Measurements from ENCODE around the gene KRT33A.
"Not testable (repeated sequence)": the region's sequence is repeated elsewhere in the genome, so short reads cannot be mapped to it uniquely, and the experiment has no call there.

KRT33A gene

GRCh38 chr17:41350381-41350878, at the start of gene KRT33A:
Gene KRT33A, minus strand, starts transcription at chr17:41350828. Its CDS starts 61 bp downstream, at chr17:41350767.
- not testable (repeated sequence) for DNase-seq (ENCODE audit: low read depth, low spot score); H3K9me3 ChIP-seq (ENCODE audit: low read depth, low read length); H3K27ac ChIP-seq; H3K4me3 ChIP-seq; H3K9ac ChIP-seq (ENCODE audit: insufficient read length); H3K36me3 ChIP-seq (ENCODE audit: insufficient read depth, low read length)

- TF ChIP-seq EZH2 (IDR thresholded peaks at IDR 0.05) (no peak), POLR2AphosphoS5 (IDR thresholded peaks at IDR 0.05; ENCODE audit: borderline replicate concordance, low read depth, low read length) (no peak), FOXP2 (optimal IDR thresholded peaks at IDR 0.05; ENCODE audit: control extremely low read depth, extremely low read length, insufficient read depth) (no peak)
Observed at GRCh38 chr17:41396996-41397660, 46.5 kb upstream of the KRT33A start, which contains the start of gene KRT31. Gene KRT31, minus strand, starts transcription at chr17:41397608. Its CDS starts 69 bp downstream, at chr17:41397539.

GRCh38 chr17:41396340-41396739, 45.7 kb upstream of the KRT33A start:
- TF ChIP-seq EZH2 (IDR thresholded peaks at IDR 0.05): no peak
- no peak for TF ChIP-seq FOXP2 (optimal IDR thresholded peaks at IDR 0.05; ENCODE audit: control extremely low read depth, extremely low read length, insufficient read depth)
- TF ChIP-seq POLR2AphosphoS5 (IDR thresholded peaks at IDR 0.05; ENCODE audit: borderline replicate concordance, low read depth, low read length): no peak
- no peak for DNase-seq (ENCODE audit: low read depth, low spot score)
- H3K4me3 ChIP-seq: no peak overlapping the region
- H3K36me3 ChIP-seq (ENCODE audit: insufficient read depth, low read length): no peaks in the 10 kb centered on the region
- H3K27ac ChIP-seq: no peak overlapping the region
- no peak overlapping the region for H3K9ac ChIP-seq (ENCODE audit: insufficient read length)
- H3K9me3 ChIP-seq (ENCODE audit: low read depth, low read length): no peaks in the 10 kb centered on the region

More at GRCh38 chr17:41396996-41397660, 46.5 kb upstream of the KRT33A start, which contains the start of gene KRT31:
- no peak within 1 kb of the TSS for H3K4me3 ChIP-seq
- H3K27ac ChIP-seq: no peak within 1 kb of the TSS
- no peak for DNase-seq (ENCODE audit: low read depth, low spot score)
- no peaks in the 10 kb centered on the region for H3K9me3 ChIP-seq (ENCODE audit: low read depth, low read length)
- H3K9ac ChIP-seq (ENCODE audit: insufficient read length): no peak within 1 kb of the TSS
- no peaks in the 10 kb centered on the region for H3K36me3 ChIP-seq (ENCODE audit: insufficient read depth, low read length)

GRCh38 chr17:41395611-41396010, 45.0 kb upstream of the KRT33A start:
- H3K4me3 ChIP-seq: no peak overlapping the region
- H3K27ac ChIP-seq: no peak overlapping the region
- no peaks in the 10 kb centered on the region for H3K9me3 ChIP-seq (ENCODE audit: low read depth, low read length)
- TF ChIP-seq POLR2AphosphoS5 (IDR thresholded peaks at IDR 0.05; ENCODE audit: borderline replicate concordance, low read depth, low read length) (no peak), EZH2 (IDR thresholded peaks at IDR 0.05) (no peak), FOXP2 (optimal IDR thresholded peaks at IDR 0.05; ENCODE audit: control extremely low read depth, extremely low read length, insufficient read depth) (no peak)
- no peak overlapping the region for H3K9ac ChIP-seq (ENCODE audit: insufficient read length)
- H3K36me3 ChIP-seq (ENCODE audit: insufficient read depth, low read length): no peaks in the 10 kb centered on the region
- DNase-seq (ENCODE audit: low read depth, low spot score): no peak

- not testable (repeated sequence) for DNase-seq (ENCODE audit: low read depth, low spot score); H3K27ac ChIP-seq; H3K36me3 ChIP-seq (ENCODE audit: insufficient read depth, low read length); H3K4me3 ChIP-seq; H3K9me3 ChIP-seq (ENCODE audit: low read depth, low read length); H3K9ac ChIP-seq (ENCODE audit: insufficient read length)
Observed at GRCh38 chr17:41395044-41395443, 44.4 kb upstream of the KRT33A start.

GRCh38 chr17:41394254-41394996, 43.8 kb upstream of the KRT33A start:
- H3K36me3 ChIP-seq (ENCODE audit: insufficient read depth, low read length): no peaks in the 10 kb centered on the region
- DNase-seq (ENCODE audit: low read depth, low spot score): no peak
- no peak overlapping the region for H3K9ac ChIP-seq (ENCODE audit: insufficient read length)
- H3K27ac ChIP-seq: no peak overlapping the region
- no peaks in the 10 kb centered on the region for H3K9me3 ChIP-seq (ENCODE audit: low read depth, low read length)
- no peak for TF ChIP-seq FOXP2 (optimal IDR thresholded peaks at IDR 0.05; ENCODE audit: control extremely low read depth, extremely low read length, insufficient read depth)
- no peak for TF ChIP-seq EZH2 (IDR thresholded peaks at IDR 0.05)
- TF ChIP-seq POLR2AphosphoS5 (IDR thresholded peaks at IDR 0.05; ENCODE audit: borderline replicate concordance, low read depth, low read length): no peak
- no peak overlapping the region for H3K4me3 ChIP-seq

GRCh38 chr17:41393826-41394225, 43.2 kb upstream of the KRT33A start:
- TF ChIP-seq FOXP2 (optimal IDR thresholded peaks at IDR 0.05; ENCODE audit: control extremely low read depth, extremely low read length, insufficient read depth): no peak
- TF ChIP-seq EZH2 (IDR thresholded peaks at IDR 0.05): no peak
- TF ChIP-seq POLR2AphosphoS5 (IDR thresholded peaks at IDR 0.05; ENCODE audit: borderline replicate concordance, low read depth, low read length): no peak
- Histone ChIP-seq H3K27ac (no peak overlapping the region), H3K4me3 (no peak overlapping the region), H3K9me3 (ENCODE audit: low read depth, low read length) (no peaks in the 10 kb centered on the region), H3K36me3 (ENCODE audit: insufficient read depth, low read length) (no peaks in the 10 kb centered on the region), H3K9ac (ENCODE audit: insufficient read length) (no peak overlapping the region)
- DNase-seq (ENCODE audit: low read depth, low spot score): no peak

GRCh38 chr17:41393294-41393693, 42.7 kb upstream of the KRT33A start:
- TF ChIP-seq FOXP2 (optimal IDR thresholded peaks at IDR 0.05; ENCODE audit: control extremely low read depth, extremely low read length, insufficient read depth) (no peak), EZH2 (IDR thresholded peaks at IDR 0.05) (no peak), POLR2AphosphoS5 (IDR thresholded peaks at IDR 0.05; ENCODE audit: borderline replicate concordance, low read depth, low read length) (no peak)
- no peak overlapping the region for H3K4me3 ChIP-seq
- no peaks in the 10 kb centered on the region for H3K9me3 ChIP-seq (ENCODE audit: low read depth, low read length)
- H3K9ac ChIP-seq (ENCODE audit: insufficient read length): no peak overlapping the region
- H3K27ac ChIP-seq: no peak overlapping the region
- no peak for DNase-seq (ENCODE audit: low read depth, low spot score)
- no peaks in the 10 kb centered on the region for H3K36me3 ChIP-seq (ENCODE audit: insufficient read depth, low read length)

Measured in SK-N-MC (cell line).